Measurements from ENCODE around the gene TSFM. TPM values are rescaled to one million over a fixed set of nuclear protein-coding genes. Genes with fewer than 3 reads are reported as not detected.
A peak's percentile ranks its signal among the peaks of the same experiment; 100 is the strongest.

The TSFM gene
- total RNA-seq, 1 experiment from 2014 or later, result 48.7 TPM

DNA sequence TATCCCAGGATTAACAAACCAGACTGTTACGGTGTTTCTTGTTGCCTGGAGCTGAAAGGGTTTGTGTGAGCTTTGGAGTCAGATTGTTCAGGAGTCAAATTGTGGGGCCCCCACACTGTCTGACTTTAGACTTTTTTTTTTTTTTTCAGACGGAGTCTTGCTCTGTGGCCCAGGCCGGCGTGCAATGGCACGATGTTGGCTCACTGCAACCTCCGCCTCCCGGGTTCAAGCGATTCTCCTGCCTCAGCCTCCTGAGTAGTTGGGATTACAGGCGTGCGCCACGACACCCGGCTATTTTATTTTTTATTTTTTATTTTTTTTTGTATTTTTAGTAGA, 847 bp downstream of the TSFM start:
- Mint-ChIP-seq H3K9me3 (no peaks in the 10 kb centered on the region), H3K36me3 (peaks cover 31% of the 10 kb centered on the region), H3K27me3 (ENCODE audit: low read depth) (no peaks in the 10 kb centered on the region), H3K4me3 (peak overlapping the region; percentile 100), H3K4me1 (peaks cover 4% of the 10 kb centered on the region; the same call in 1 of the 2 replicates), H3K27ac (0 out of 2 replicates have a peak overlapping the region, but pooled peaks have one; percentile 97)
- DNase-seq (ENCODE audit: low spot score), result no peak
- ChIA-PET CTCF (interaction anchor here (0.6 to 2.8 kb wide), 15 partner anchors 11 to 200 kb away, joined by 3 to 17 read pairs (median 4); partner anchors contain the start of genes CYP27B1, EEF1AKMT3 and METTL1), POLR2A (interaction anchor here (0.7 to 1.0 kb wide), 2 partner anchors 16 kb away, joined by 3 to 4 read pairs; partner anchors contain the start of gene CYP27B1)
- ATAC-seq, result no peak
- no peak for TF ChIP-seq ZNF396 (CRISPR knock-in tag; IDR thresholded peaks at IDR 0.05; ENCODE audit: borderline replicate concordance)
- no peak for TF ChIP-seq TEAD4 (CRISPR knock-in tag; IDR thresholded peaks at IDR 0.05)
- no peak for TF ChIP-seq RELA (CRISPR knock-in tag; IDR thresholded peaks at IDR 0.05; ENCODE audit: borderline replicate concordance)
- TF ChIP-seq RORB (CRISPR knock-in tag; IDR thresholded peaks at IDR 0.05), result no peak
- TF ChIP-seq JAZF1 (CRISPR knock-in tag; IDR thresholded peaks at IDR 0.05), result no peak
- TF ChIP-seq, protein P1, sequence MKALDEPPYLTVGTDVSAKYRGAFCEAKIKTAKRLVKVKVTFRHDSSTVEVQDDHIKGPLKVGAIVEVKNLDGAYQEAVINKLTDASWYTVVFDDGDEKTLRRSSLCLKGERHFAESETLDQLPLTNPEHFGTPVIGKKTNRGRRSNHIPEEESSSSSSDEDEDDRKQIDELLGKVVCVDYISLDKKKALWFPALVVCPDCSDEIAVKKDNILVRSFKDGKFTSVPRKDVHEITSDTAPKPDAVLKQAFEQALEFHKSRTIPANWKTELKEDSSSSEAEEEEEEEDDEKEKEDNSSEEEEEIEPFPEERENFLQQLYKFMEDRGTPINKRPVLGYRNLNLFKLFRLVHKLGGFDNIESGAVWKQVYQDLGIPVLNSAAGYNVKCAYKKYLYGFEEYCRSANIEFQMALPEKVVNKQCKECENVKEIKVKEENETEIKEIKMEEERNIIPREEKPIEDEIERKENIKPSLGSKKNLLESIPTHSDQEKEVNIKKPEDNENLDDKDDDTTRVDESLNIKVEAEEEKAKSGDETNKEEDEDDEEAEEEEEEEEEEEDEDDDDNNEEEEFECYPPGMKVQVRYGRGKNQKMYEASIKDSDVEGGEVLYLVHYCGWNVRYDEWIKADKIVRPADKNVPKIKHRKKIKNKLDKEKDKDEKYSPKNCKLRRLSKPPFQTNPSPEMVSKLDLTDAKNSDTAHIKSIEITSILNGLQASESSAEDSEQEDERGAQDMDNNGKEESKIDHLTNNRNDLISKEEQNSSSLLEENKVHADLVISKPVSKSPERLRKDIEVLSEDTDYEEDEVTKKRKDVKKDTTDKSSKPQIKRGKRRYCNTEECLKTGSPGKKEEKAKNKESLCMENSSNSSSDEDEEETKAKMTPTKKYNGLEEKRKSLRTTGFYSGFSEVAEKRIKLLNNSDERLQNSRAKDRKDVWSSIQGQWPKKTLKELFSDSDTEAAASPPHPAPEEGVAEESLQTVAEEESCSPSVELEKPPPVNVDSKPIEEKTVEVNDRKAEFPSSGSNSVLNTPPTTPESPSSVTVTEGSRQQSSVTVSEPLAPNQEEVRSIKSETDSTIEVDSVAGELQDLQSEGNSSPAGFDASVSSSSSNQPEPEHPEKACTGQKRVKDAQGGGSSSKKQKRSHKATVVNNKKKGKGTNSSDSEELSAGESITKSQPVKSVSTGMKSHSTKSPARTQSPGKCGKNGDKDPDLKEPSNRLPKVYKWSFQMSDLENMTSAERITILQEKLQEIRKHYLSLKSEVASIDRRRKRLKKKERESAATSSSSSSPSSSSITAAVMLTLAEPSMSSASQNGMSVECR (CRISPR knock-in tag; IDR thresholded peaks at IDR 0.05; ENCODE audit: borderline replicate concordance), result no peak
- no peak for TF ChIP-seq FOXK1 (CRISPR knock-in tag; IDR thresholded peaks at IDR 0.05)
- TF ChIP-seq, protein P2, sequence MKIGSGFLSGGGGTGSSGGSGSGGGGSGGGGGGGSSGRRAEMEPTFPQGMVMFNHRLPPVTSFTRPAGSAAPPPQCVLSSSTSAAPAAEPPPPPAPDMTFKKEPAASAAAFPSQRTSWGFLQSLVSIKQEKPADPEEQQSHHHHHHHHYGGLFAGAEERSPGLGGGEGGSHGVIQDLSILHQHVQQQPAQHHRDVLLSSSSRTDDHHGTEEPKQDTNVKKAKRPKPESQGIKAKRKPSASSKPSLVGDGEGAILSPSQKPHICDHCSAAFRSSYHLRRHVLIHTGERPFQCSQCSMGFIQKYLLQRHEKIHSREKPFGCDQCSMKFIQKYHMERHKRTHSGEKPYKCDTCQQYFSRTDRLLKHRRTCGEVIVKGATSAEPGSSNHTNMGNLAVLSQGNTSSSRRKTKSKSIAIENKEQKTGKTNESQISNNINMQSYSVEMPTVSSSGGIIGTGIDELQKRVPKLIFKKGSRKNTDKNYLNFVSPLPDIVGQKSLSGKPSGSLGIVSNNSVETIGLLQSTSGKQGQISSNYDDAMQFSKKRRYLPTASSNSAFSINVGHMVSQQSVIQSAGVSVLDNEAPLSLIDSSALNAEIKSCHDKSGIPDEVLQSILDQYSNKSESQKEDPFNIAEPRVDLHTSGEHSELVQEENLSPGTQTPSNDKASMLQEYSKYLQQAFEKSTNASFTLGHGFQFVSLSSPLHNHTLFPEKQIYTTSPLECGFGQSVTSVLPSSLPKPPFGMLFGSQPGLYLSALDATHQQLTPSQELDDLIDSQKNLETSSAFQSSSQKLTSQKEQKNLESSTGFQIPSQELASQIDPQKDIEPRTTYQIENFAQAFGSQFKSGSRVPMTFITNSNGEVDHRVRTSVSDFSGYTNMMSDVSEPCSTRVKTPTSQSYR (CRISPR knock-in tag; IDR thresholded peaks at IDR 0.05), result no peak
- TF ChIP-seq SMAD3 (CRISPR knock-in tag; IDR thresholded peaks at IDR 0.05; ENCODE audit: borderline replicate concordance), result no peak
- no peak for TF ChIP-seq ETV6 (CRISPR knock-in tag; IDR thresholded peaks at IDR 0.05)
- no peak for TF ChIP-seq GRHL2 (CRISPR knock-in tag; IDR thresholded peaks at IDR 0.05; ENCODE audit: insufficient replicate concordance, severe bottlenecking)
- TF ChIP-seq, protein P3, sequence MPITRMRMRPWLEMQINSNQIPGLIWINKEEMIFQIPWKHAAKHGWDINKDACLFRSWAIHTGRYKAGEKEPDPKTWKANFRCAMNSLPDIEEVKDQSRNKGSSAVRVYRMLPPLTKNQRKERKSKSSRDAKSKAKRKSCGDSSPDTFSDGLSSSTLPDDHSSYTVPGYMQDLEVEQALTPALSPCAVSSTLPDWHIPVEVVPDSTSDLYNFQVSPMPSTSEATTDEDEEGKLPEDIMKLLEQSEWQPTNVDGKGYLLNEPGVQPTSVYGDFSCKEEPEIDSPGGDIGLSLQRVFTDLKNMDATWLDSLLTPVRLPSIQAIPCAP (CRISPR knock-in tag; IDR thresholded peaks at IDR 0.05), result no peak
- no peak for TF ChIP-seq SOX15 (CRISPR knock-in tag; IDR thresholded peaks at IDR 0.05)
- TF ChIP-seq, protein P4, sequence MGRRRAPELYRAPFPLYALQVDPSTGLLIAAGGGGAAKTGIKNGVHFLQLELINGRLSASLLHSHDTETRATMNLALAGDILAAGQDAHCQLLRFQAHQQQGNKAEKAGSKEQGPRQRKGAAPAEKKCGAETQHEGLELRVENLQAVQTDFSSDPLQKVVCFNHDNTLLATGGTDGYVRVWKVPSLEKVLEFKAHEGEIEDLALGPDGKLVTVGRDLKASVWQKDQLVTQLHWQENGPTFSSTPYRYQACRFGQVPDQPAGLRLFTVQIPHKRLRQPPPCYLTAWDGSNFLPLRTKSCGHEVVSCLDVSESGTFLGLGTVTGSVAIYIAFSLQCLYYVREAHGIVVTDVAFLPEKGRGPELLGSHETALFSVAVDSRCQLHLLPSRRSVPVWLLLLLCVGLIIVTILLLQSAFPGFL (CRISPR knock-in tag; IDR thresholded peaks at IDR 0.05; ENCODE audit: borderline replicate concordance), result no peak
- TF ChIP-seq, protein P5, sequence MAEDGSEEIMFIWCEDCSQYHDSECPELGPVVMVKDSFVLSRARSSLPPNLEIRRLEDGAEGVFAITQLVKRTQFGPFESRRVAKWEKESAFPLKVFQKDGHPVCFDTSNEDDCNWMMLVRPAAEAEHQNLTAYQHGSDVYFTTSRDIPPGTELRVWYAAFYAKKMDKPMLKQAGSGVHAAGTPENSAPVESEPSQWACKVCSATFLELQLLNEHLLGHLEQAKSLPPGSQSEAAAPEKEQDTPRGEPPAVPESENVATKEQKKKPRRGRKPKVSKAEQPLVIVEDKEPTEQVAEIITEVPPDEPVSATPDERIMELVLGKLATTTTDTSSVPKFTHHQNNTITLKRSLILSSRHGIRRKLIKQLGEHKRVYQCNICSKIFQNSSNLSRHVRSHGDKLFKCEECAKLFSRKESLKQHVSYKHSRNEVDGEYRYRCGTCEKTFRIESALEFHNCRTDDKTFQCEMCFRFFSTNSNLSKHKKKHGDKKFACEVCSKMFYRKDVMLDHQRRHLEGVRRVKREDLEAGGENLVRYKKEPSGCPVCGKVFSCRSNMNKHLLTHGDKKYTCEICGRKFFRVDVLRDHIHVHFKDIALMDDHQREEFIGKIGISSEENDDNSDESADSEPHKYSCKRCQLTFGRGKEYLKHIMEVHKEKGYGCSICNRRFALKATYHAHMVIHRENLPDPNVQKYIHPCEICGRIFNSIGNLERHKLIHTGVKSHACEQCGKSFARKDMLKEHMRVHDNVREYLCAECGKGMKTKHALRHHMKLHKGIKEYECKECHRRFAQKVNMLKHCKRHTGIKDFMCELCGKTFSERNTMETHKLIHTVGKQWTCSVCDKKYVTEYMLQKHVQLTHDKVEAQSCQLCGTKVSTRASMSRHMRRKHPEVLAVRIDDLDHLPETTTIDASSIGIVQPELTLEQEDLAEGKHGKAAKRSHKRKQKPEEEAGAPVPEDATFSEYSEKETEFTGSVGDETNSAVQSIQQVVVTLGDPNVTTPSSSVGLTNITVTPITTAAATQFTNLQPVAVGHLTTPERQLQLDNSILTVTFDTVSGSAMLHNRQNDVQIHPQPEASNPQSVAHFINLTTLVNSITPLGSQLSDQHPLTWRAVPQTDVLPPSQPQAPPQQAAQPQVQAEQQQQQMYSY (CRISPR knock-in tag; IDR thresholded peaks at IDR 0.05), result no peak
